SK-N-SH (cell line): ENCODE results near the gene MTARC1. TPM values are rescaled to one million over a fixed set of nuclear protein-coding genes. Genes with fewer than 3 reads are reported as not detected.

Source experiments
- CTCF ChIA-PET: fragments of 300-600, 350-600 bp; formaldehyde crosslinking; extraction: SDS; loops from one replicate; lab custom pipeline; 2021; lab: Yijun Ruan, JAX
- POLR2A ChIA-PET: fragments of 350-600 bp; sonication (Branson Sonifier 250); formaldehyde crosslinking; extraction: SDS; loops from one replicate; lab custom pipeline; 2020; ENCODE audit warnings: antibody characterized with exemption, inconsistent platforms; lab: Yijun Ruan, JAX
- DNase-seq: peaks from one replicate; pipeline ENCODE4 v3.0.0; 2012
- H2AFZ ChIP-seq: fragments of 200-600 bp; sonication (generic); 2 replicates; pipeline ENCODE4 v1.8.1; 2016; ENCODE audit warnings: antibody characterized with exemption, mild to moderate bottlenecking, low read depth
- H3F3A ChIP-seq: fragments of 200-600 bp; sonication (generic); replicated peaks from 2 replicates; pipeline ENCODE3; 2016; ENCODE audit warnings: antibody characterized with exemption, mild to moderate bottlenecking; ENCODE audit not compliant: insufficient read depth
- H3K27ac ChIP-seq, 2 experiments: fragments of 200-500 bp in 1 of 2; fragments of 200-600 bp in 1 of 2; sonication (Bioruptor generic) in 1 of 2; sonication (generic), shearing (Covaris generic) in 1 of 2; 2 replicates each; pipeline versions ENCODE4 v1.5.1 to v1.6.1; 2014 to 2016; ENCODE audit warnings: low read depth in 2 of 2, inconsistent platforms in 1 of 2, low read length in 1 of 2, mild to moderate bottlenecking in 1 of 2, mixed read lengths in 1 of 2
- H3K27me3 ChIP-seq: fragments of 200-600 bp; sonication (generic), shearing (Covaris generic); 2 replicates; pipeline ENCODE4 v1.6.1; 2016; ENCODE audit warnings: mixed run types; ENCODE audit not compliant: insufficient read depth
- H3K36me3 ChIP-seq, 2 experiments: fragments of 200-500 bp in 1 of 2; fragments of 200-600 bp in 1 of 2; sonication (Bioruptor generic) in 1 of 2; sonication (generic) in 1 of 2; replicated peaks in 1 of 2; 2 replicates each; pipeline versions ENCODE3 to v1.5.1; 2014 to 2016; ENCODE audit warnings: low read length in 1 of 2, mild to moderate bottlenecking in 1 of 2; ENCODE audit not compliant: insufficient read depth in 2 of 2, control insufficient read depth in 1 of 2
- H3K4me1 ChIP-seq, 2 experiments: fragments of 200-500 bp in 1 of 2; fragments of 200-600 bp in 1 of 2; sonication (Bioruptor generic) in 1 of 2; sonication (generic), shearing (Covaris generic) in 1 of 2; 2 replicates each; pipeline versions ENCODE4 v1.5.1 to v1.6.1; 2014 to 2016; ENCODE audit warnings: low read depth in 1 of 2, low read length in 1 of 2, mixed run types in 1 of 2; ENCODE audit not compliant: insufficient read depth in 2 of 2, control insufficient read depth in 1 of 2
- H3K4me2 ChIP-seq: fragments of 200-600 bp; sonication (generic), shearing (Covaris generic); 2 replicates; pipeline ENCODE4 v1.6.1; 2017; ENCODE audit warnings: mixed run types
- H3K4me3 ChIP-seq, 2 experiments: fragments of 200-500 bp in 1 of 2; fragments of 200-600 bp in 1 of 2; sonication (Bioruptor generic) in 1 of 2; sonication (generic), shearing (Covaris generic) in 1 of 2; 2 replicates each; pipeline versions ENCODE4 v1.5.1 to v1.8.1; 2014 to 2016; ENCODE audit warnings: low read depth in 2 of 2, inconsistent platforms in 1 of 2, low read length in 1 of 2, mild to moderate bottlenecking in 1 of 2, mixed read lengths in 1 of 2, moderate library complexity in 1 of 2
- H3K79me2 ChIP-seq: fragments of 200-600 bp; sonication (generic); 2 replicates; pipeline ENCODE4 v1.8.1; 2017; ENCODE audit warnings: mild to moderate bottlenecking; ENCODE audit not compliant: insufficient read depth
- H3K9ac ChIP-seq: fragments of 200-600 bp; sonication (generic); 2 replicates; pipeline ENCODE4 v1.6.1; 2017; ENCODE audit warnings: mixed run types
- H3K9me2 ChIP-seq: fragments of 200-600 bp; sonication (generic); 2 replicates; pipeline ENCODE4 v1.6.1; 2017; ENCODE audit warnings: mixed run types
- H3K9me3 ChIP-seq: fragments of 200-600 bp; sonication (generic); 2 replicates; pipeline ENCODE4 v1.6.1; 2017; ENCODE audit warnings: mixed run types, mild to moderate bottlenecking, moderate library complexity
- H4K20me1 ChIP-seq: fragments of 200-600 bp; sonication (generic); 2 replicates; pipeline ENCODE4 v1.6.1; 2017; ENCODE audit warnings: mild to moderate bottlenecking, mixed run types; ENCODE audit not compliant: insufficient read depth
- CTCF ChIP-seq: fragments of 200-600 bp; sonication (generic); IDR thresholded peaks from 2 replicates; pipeline ENCODE4 v1.6.1; 2017; ENCODE audit warnings: antibody characterized with exemption, mild to moderate bottlenecking, moderate library complexity
- EP300 ChIP-seq, 2 experiments: IDR thresholded peaks; 2 replicates each; pipeline versions ENCODE4 v1.4.0 to v1.6.1; 2012; ENCODE audit warnings: borderline replicate concordance in 1 of 2, low read depth in 1 of 2, low read length in 1 of 2
- EZH2phosphoT487 ChIP-seq: fragments of 200-600 bp; sonication (generic); IDR thresholded peaks from 2 replicates; pipeline ENCODE4 v1.6.1; 2017; ENCODE audit warnings: low read depth, mixed run types, mild to moderate bottlenecking, antibody characterized with exemption, moderate library complexity, borderline replicate concordance
- FOXJ3 ChIP-seq: sonication (generic); formaldehyde crosslinking; IDR thresholded peaks from 2 replicates; pipeline ENCODE4 v1.5.1; 2020; ENCODE audit warnings: mild to moderate bottlenecking, missing genetic modification reagents
- GABPA ChIP-seq: IDR thresholded peaks from 2 replicates; pipeline ENCODE4 v1.4.0; 2012; ENCODE audit warnings: low read depth, mild to moderate bottlenecking
- MAX ChIP-seq: IDR thresholded peaks from 2 replicates; pipeline ENCODE4 v1.4.0; 2012; ENCODE audit warnings: low read depth
- MXI1 ChIP-seq: IDR thresholded peaks from 2 replicates; pipeline ENCODE4 v1.6.1; 2012; ENCODE audit warnings: mild to moderate bottlenecking, low read depth, low read length, improper control_type of control experiment
- NFIC ChIP-seq: IDR thresholded peaks from 2 replicates; pipeline ENCODE4 v1.4.0; 2012; ENCODE audit warnings: borderline replicate concordance
- POLR2AphosphoS5 ChIP-seq: IDR thresholded peaks from 2 replicates; pipeline ENCODE4 v1.6.1; 2012; ENCODE audit warnings: low read depth, low read length
- RAD21 ChIP-seq: IDR thresholded peaks from 2 replicates; pipeline ENCODE4 v1.6.1; 2012; ENCODE audit warnings: mild to moderate bottlenecking, low read length
- RCOR1 ChIP-seq: fragments of 150-350 bp; IDR thresholded peaks from 2 replicates; pipeline ENCODE4 v1.6.1; 2017; ENCODE audit warnings: antibody characterized with exemption, low read length
- REST ChIP-seq: IDR thresholded peaks from 2 replicates; pipeline ENCODE4 v1.6.1; 2012; ENCODE audit warnings: mild to moderate bottlenecking, low read depth, low read length, moderate library complexity
- RXRA ChIP-seq: IDR thresholded peaks from 2 replicates; pipeline ENCODE4 v1.4.0; 2012; ENCODE audit warnings: low read depth, mild to moderate bottlenecking, borderline replicate concordance
- SIN3A ChIP-seq: IDR thresholded peaks from 2 replicates; pipeline ENCODE4 v1.6.1; 2012; ENCODE audit warnings: low read depth, mild to moderate bottlenecking, low read length, moderate library complexity, borderline replicate concordance
- TAF1 ChIP-seq: IDR thresholded peaks from 2 replicates; pipeline ENCODE4 v1.6.1; 2012; ENCODE audit warnings: low read depth, mild to moderate bottlenecking, low read length, moderate library complexity, borderline replicate concordance
- USF1 ChIP-seq: IDR thresholded peaks from 2 replicates; pipeline ENCODE4 v1.4.0; 2012; ENCODE audit warnings: low read depth, borderline replicate concordance
- USF2 ChIP-seq: fragments of 150-350 bp; IDR thresholded peaks from 2 replicates; pipeline ENCODE4 v1.6.1; 2017; ENCODE audit warnings: antibody characterized with exemption, low read length, low read depth, borderline replicate concordance
- YY1 ChIP-seq: IDR thresholded peaks from 2 replicates; pipeline ENCODE4 v1.4.0; 2012; ENCODE audit warnings: low read depth, mild to moderate bottlenecking
- ZBTB33 ChIP-seq: IDR thresholded peaks from 2 replicates; pipeline ENCODE4 v1.4.0; 2012; ENCODE audit warnings: low read depth, borderline replicate concordance
- WGBS: methylation state at CpG from one replicate; pipeline ENCODE4 v1.1.6; 2017; ENCODE audit warnings: low lambda C conversion rate; 5-methylcytosine and 5-hydroxymethylcytosine counted together
- polyA plus RNA-seq, 3 experiments: library from polyadenylated mRNA; depleted of rRNA; stranded (reverse); fragments of >200 nt; gene quantifications; 2 replicates each; pipeline ENCODE4 v1.2.3, GENCODE V29; 2012

The MTARC1 gene
- polyA plus RNA-seq, 1 of the 3 experiments (the other 2 are of a cell fraction), result 6.1 TPM

- H3K9ac ChIP-seq, result peak within 1 kb of the TSS; percentile 64
- TF ChIP-seq EZH2phosphoT487 (no peak), MAX (peak; percentile 35; the same call in 1 of the 2 replicates), CTCF (no peak), POLR2AphosphoS5 (peak; percentile 74), USF1 (0 out of 2 replicates have a peak, but pooled peaks have one; percentile 11), RAD21 (0 out of 2 replicates have a peak, but pooled peaks have one; percentile 2), SIN3A (0 out of 2 replicates have a peak, but pooled peaks have one; percentile 23), YY1 (peak; percentile 65; the same call in 1 of the 2 replicates), MXI1 (peak; percentile 78), USF2 (no peak), FOXJ3 (CRISPR knock-in tag) (no peak), RXRA (no peak), TAF1 (peak; percentile 26; the same call in 1 of the 2 replicates), ZBTB33 (no peak), REST (no peak), NFIC (no peak), EP300 (IDR thresholded peaks at IDR 0.05; ENCODE audit: borderline replicate concordance in 1 of 2, low read depth in 1 of 2, low read length in 1 of 2) (0 out of 4 replicates have a peak, but pooled peaks of 1 of the 2 experiments have one; percentile 5), RCOR1 (no peak), GABPA (no peak)
- ChIA-PET CTCF (interaction anchor here (0.5 to 3.5 kb wide), 13 partner anchors 12 to 1300 kb away, joined by 3 to 31 read pairs (median 4); no protein-coding TSS in a partner anchor), POLR2A (interaction anchor here (0.8 to 2.0 kb wide), 2 partner anchors 15 to 38 kb away, joined by 3 to 5 read pairs; partner anchors contain the start of gene MTARC1)
- whole genome bisulfite sequencing, result 3% methylated on average over 9 of the region's 77 CpGs
- peak within 1 kb of the TSS; percentile 43 to 78; a peak in 3 of 4 replicates for H3K27ac ChIP-seq
- H3K36me3 ChIP-seq, result no peaks in the 10 kb centered on the region
- H3K9me2 ChIP-seq, result no peaks in the 10 kb centered on the region
- peaks cover 5 to 16% of the 10 kb centered on the region in 2 experiments; a peak in 1 of 4 replicates for H3K4me1 ChIP-seq
- peak within 1 kb of the TSS; percentile 76 to 81 for H3K4me3 ChIP-seq
- H2AFZ ChIP-seq, result peak within 1 kb of the TSS; percentile 86
- H4K20me1 ChIP-seq, result no peaks in the 10 kb centered on the region
- peak within 1 kb of the TSS; percentile 80 for H3K4me2 ChIP-seq
- no peaks in the 10 kb centered on the region for H3K27me3 ChIP-seq
- peak; percentile 90 for DNase-seq
- no peaks in the 10 kb centered on the region for H3K9me3 ChIP-seq
- H3K79me2 ChIP-seq, result peaks cover 9% of the 10 kb centered on the region; the same call in 1 of the 2 replicates
- no peaks in the 10 kb centered on the region for H3F3A ChIP-seq
Observed at GRCh38 chr1:220748089-220748934, 38.4 kb upstream of the MTARC1 start, which contains the start of gene MTARC2. Gene MTARC2 (plus strand): TSS chr1:220748322. CDS start chr1:220748532, 210 bp downstream.
